K562 (cell line): ENCODE measurements around the gene C1QTNF2. TPM values are rescaled to one million over a fixed set of nuclear protein-coding genes. Genes with fewer than 3 reads are reported as not detected.

ENCODE experiments used
- ATAC-seq: fragments of 200-7000 bp; cut with Tn5 transposase; 3 replicates; pipeline ENCODE4 v1.9.1; 2020; ENCODE audit warnings: moderate library complexity
- BruUV-seq: library from RNA; stranded (reverse); fragments of 400-500 nt; replicated peaks from 2 replicates; lab custom pipeline; 2021; lab: Mats Ljungman, UMichigan
- CTCF ChIA-PET: fragments of 300-600 bp; formaldehyde crosslinking; extraction: SDS; loops from one replicate; lab custom pipeline; 2021; ENCODE audit warnings: low intra/inter-chr PET ratio; lab: Yijun Ruan, JAX
- POLR2A ChIA-PET: fragments of 300-600, 350-650 bp; sonication (Branson Sonifier 250); formaldehyde crosslinking; extraction: SDS; loops from one replicate; lab custom pipeline; 2021; ENCODE audit warnings: antibody characterized with exemption, inconsistent platforms; lab: Yijun Ruan, JAX
- DNase-seq, 4 experiments: peaks; one replicate each; pipeline versions ENCODE4 v3.0.0 to v3.0.0-alpha.2; 2011 to 2018; ENCODE audit warnings: low spot score in 3 of 4, mixed read lengths in 3 of 4; ENCODE audit errors: extremely low read depth in 1 of 4
- FAIRE-seq: peaks from 2 replicates; lab custom pipeline; 2011; peaks lifted over from hg19 to GRCh38; lab: Jason Lieb, UNC
- H2AFZ ChIP-seq: 2 replicates; pipeline ENCODE4 v1.6.0; 2011; ENCODE audit warnings: low read depth, low read length, control low read depth, inconsistent platforms
- H3K27ac ChIP-seq: fragments of 200-600 bp; 3 replicates; pipeline ENCODE4 v1.8.0; 2011; ENCODE audit warnings: low read depth, mild to moderate bottlenecking, control low read depth, inconsistent platforms, low read length, moderate library complexity, mixed read lengths; ENCODE audit errors: extremely low read depth
- H3K27me3 ChIP-seq, 2 experiments: fragments of 300-600 bp in 1 of 2; 2 replicates in 1 of 2; 3 replicates in 1 of 2; pipeline versions ENCODE4 v1.6.0 to v1.8.0; 2011; ENCODE audit warnings: inconsistent platforms in 2 of 2, low read length in 2 of 2, mild to moderate bottlenecking in 1 of 2, mixed read lengths in 1 of 2, moderate library complexity in 1 of 2; ENCODE audit not compliant: control insufficient read depth in 2 of 2, insufficient read depth in 2 of 2
- H3K36me3 ChIP-seq: fragments of 300-600 bp; 3 replicates; pipeline ENCODE4 v1.8.0; 2011; ENCODE audit warnings: mild to moderate bottlenecking, low read length, inconsistent platforms; ENCODE audit not compliant: control insufficient read depth, insufficient read depth
- H3K4me1 ChIP-seq, 2 experiments: fragments of 200-600 bp in 1 of 2; replicated peaks in 1 of 2; 2 replicates in 1 of 2; 3 replicates in 1 of 2; pipeline versions ENCODE4 v1.5.1 to v1.8.0; 2011; ENCODE audit warnings: inconsistent platforms in 2 of 2, low read length in 2 of 2, mild to moderate bottlenecking in 1 of 2, mixed read lengths in 1 of 2, moderate library complexity in 1 of 2; ENCODE audit not compliant: control insufficient read depth in 2 of 2, insufficient read depth in 2 of 2
- H3K4me2 ChIP-seq: 2 replicates; pipeline ENCODE4 v1.6.1; 2011; ENCODE audit warnings: low read length, control low read depth, inconsistent platforms, mixed read lengths; ENCODE audit not compliant: insufficient read depth
- H3K4me3 ChIP-seq: fragments of 200-600 bp; sonication (generic), shearing (Covaris generic); 2 replicates; pipeline ENCODE4 v1.5.1; 2016; ENCODE audit warnings: control low read depth, inconsistent platforms
- H3K79me2 ChIP-seq: fragments of 200-600 bp; 3 replicates; pipeline ENCODE4 v1.8.0; 2011; ENCODE audit warnings: low read length, inconsistent platforms; ENCODE audit not compliant: control insufficient read depth, insufficient read depth
- H3K9ac ChIP-seq, 2 experiments: 2 replicates each; pipeline versions ENCODE4 v1.6.0 to v1.6.1; 2011; ENCODE audit warnings: low read depth in 2 of 2, low read length in 2 of 2, control low read depth in 1 of 2, inconsistent platforms in 1 of 2, mild to moderate bottlenecking in 1 of 2, mixed read lengths in 1 of 2; ENCODE audit not compliant: insufficient read depth in 1 of 2
- H3K9me1 ChIP-seq: one replicate; pipeline ENCODE4 v1.6.0; 2011; ENCODE audit warnings: inconsistent platforms, mild to moderate bottlenecking, low read length, moderate library complexity; ENCODE audit not compliant: control insufficient read depth, insufficient read depth
- H3K9me3 ChIP-seq: replicated peaks from 2 replicates; pipeline ENCODE4 v1.5.1; 2011; ENCODE audit warnings: low read depth, low read length, inconsistent platforms; ENCODE audit not compliant: control insufficient read depth, insufficient read depth
- H4K20me1 ChIP-seq: replicated peaks from 2 replicates; pipeline ENCODE4 v1.6.1; 2011; ENCODE audit warnings: low read length, inconsistent platforms, mixed read lengths; ENCODE audit not compliant: control insufficient read depth, insufficient read depth
- ATF2 ChIP-seq: sonication (generic); formaldehyde crosslinking; IDR thresholded peaks from 2 replicates; pipeline ENCODE4 v1.8.1; 2022; ENCODE audit warnings: missing genetic modification reagents
- BACH1 ChIP-seq: fragments of 200-800 bp; sonication (Bioruptor generic); IDR thresholded peaks from 2 replicates; pipeline ENCODE4 v1.6.1; 2016; ENCODE audit warnings: missing genetic modification characterization, missing compliant biosample characterization
- BHLHE40 ChIP-seq: IDR thresholded peaks from 2 replicates; pipeline ENCODE4 v1.6.1; 2011; ENCODE audit warnings: low read length, improper control_type of control experiment
- CREB1 ChIP-seq, 2 experiments: sonication (generic) in 1 of 2; formaldehyde crosslinking in 1 of 2; IDR thresholded peaks; 2 replicates each; pipeline versions ENCODE4 v1.6.1 to v1.8.0; 2012 to 2022; ENCODE audit warnings: inconsistent platforms in 1 of 2, mild to moderate bottlenecking in 1 of 2, missing genetic modification reagents in 1 of 2, moderate library complexity in 1 of 2
- CSDE1 ChIP-seq, 2 experiments: fragments of 450-650 bp; IDR thresholded peaks; 2 replicates each; pipeline ENCODE4 v1.6.1; 2016; ENCODE audit warnings: mild to moderate bottlenecking in 1 of 2
- DACH1 ChIP-seq: fragments of 450-650 bp; IDR thresholded peaks from 2 replicates; pipeline ENCODE4 v1.6.1; 2018; ENCODE audit not compliant: partially characterized antibody
- EWSR1 ChIP-seq: fragments of 450-650 bp; IDR thresholded peaks from 2 replicates; pipeline ENCODE4 v1.6.1; 2018; ENCODE audit warnings: borderline replicate concordance, mild to moderate bottlenecking, low read depth, moderate library complexity; ENCODE audit not compliant: partially characterized antibody
- FOXA3 ChIP-seq, 2 experiments: fragments of 450-650 bp in 1 of 2; sonication (generic) in 1 of 2; formaldehyde crosslinking; IDR thresholded peaks in 1 of 2; conservative IDR thresholded peaks in 1 of 2; 2 replicates each; pipeline versions ENCODE4 v1.4.0 to v1.8.0; 2020 to 2022; ENCODE audit warnings: mild to moderate bottlenecking in 2 of 2, missing genetic modification reagents in 1 of 2
- GABPB1 ChIP-seq: sonication (generic); formaldehyde crosslinking; IDR thresholded peaks from 2 replicates; pipeline ENCODE4 v1.8.0; 2022; ENCODE audit warnings: mild to moderate bottlenecking, missing genetic modification reagents
- MEF2A ChIP-seq: IDR thresholded peaks from 2 replicates; pipeline ENCODE4 v1.6.1; 2011; ENCODE audit warnings: low read depth, mild to moderate bottlenecking, low read length, moderate library complexity; ENCODE audit not compliant: control insufficient read depth
- NR1H2 ChIP-seq: sonication (generic); formaldehyde crosslinking; IDR thresholded peaks from 2 replicates; pipeline ENCODE4 v1.4.0; 2020; ENCODE audit warnings: mild to moderate bottlenecking, missing genetic modification reagents
- NRF1 ChIP-seq, 2 experiments: fragments of 450-650 bp; IDR thresholded peaks in 1 of 2; conservative IDR thresholded peaks in 1 of 2; 2 replicates each; pipeline ENCODE4 v1.6.1; 2014; ENCODE audit warnings: mild to moderate bottlenecking in 2 of 2
- POLR3G ChIP-seq: IDR thresholded peaks from 2 replicates; pipeline ENCODE4 v1.6.1; 2011; ENCODE audit not compliant: insufficient read length, insufficient replicate concordance; ENCODE audit errors: extremely low read depth
- SMAD4 ChIP-seq: fragments of 250-450 bp; sonication (Bioruptor Pico); conservative IDR thresholded peaks from 2 replicates; pipeline ENCODE4 v1.8.0; 2021; ENCODE audit warnings: inconsistent platforms, mild to moderate bottlenecking, moderate library complexity
- SMARCE1 ChIP-seq: fragments of 450-650 bp; IDR thresholded peaks from 2 replicates; pipeline ENCODE4 v1.7.1; 2016; ENCODE audit warnings: mild to moderate bottlenecking
- TOE1 ChIP-seq, 2 experiments: fragments of 450-650 bp in 1 of 2; sonication (generic) in 1 of 2; formaldehyde crosslinking in 1 of 2; IDR thresholded peaks; 2 replicates each; pipeline versions ENCODE4 v1.7.1 to v1.8.0; 2016 to 2022; ENCODE audit warnings: borderline replicate concordance in 2 of 2, mild to moderate bottlenecking in 2 of 2, antibody characterized with exemption in 1 of 2, inconsistent platforms in 1 of 2, low read depth in 1 of 2, missing genetic modification reagents in 1 of 2, moderate library complexity in 1 of 2
- ZBTB33 ChIP-seq: sonication (generic); formaldehyde crosslinking; IDR thresholded peaks from 2 replicates; pipeline ENCODE4 v1.8.1; 2023; ENCODE audit warnings: mild to moderate bottlenecking, missing genetic modification reagents
- ZFP1 ChIP-seq: fragments of 450-650 bp; formaldehyde crosslinking; IDR thresholded peaks from 2 replicates; pipeline ENCODE4 v1.4.0; 2020; ENCODE audit warnings: mild to moderate bottlenecking, mixed read lengths
- ZNF23 ChIP-seq: fragments of 250-450 bp; sonication (Bioruptor Pico); IDR thresholded peaks from 2 replicates; pipeline ENCODE4 v1.4.0; 2020; ENCODE audit warnings: mild to moderate bottlenecking
- WGBS: fragments of 100-300 bp; shearing (Covaris generic); methylation state at CpG from one replicate; pipeline ENCODE4 v1.1.6; 2016; ENCODE audit warnings: low coverage, mixed read lengths; ENCODE audit not compliant: insufficient coverage; ENCODE audit errors: missing lambda C conversion rate; 5-methylcytosine and 5-hydroxymethylcytosine counted together
- in situ Hi-C: fragments of 300-500 bp; cut with MboI; formaldehyde crosslinking; loops from 4 replicates; pipeline ENCODE4 v1.15.0; 2018; ENCODE audit warnings: inconsistent platforms, mixed read lengths
- intact Hi-C: fragments of 100-400 bp; cut with micrococcal nuclease; formaldehyde crosslinking; loops from 2 replicates; pipeline ENCODE4 v1.14.2; 2022
- polyA plus RNA-seq, 8 experiments: library from polyadenylated mRNA; depleted of rRNA in 4 of 8; stranded (reverse) in 5 of 8; unstranded in 3 of 8; fragments of >200 nt; fragmentation: Nextera tagmentation in 2 of 8; fragmentation: Illumina TruSeq in 1 of 8; extraction: Ambion mirVana in 2 of 8; extraction: Trizol in 1 of 8; gene quantifications; 2 replicates each; pipeline versions ENCODE4 v1.2.1 to v1.2.3, GENCODE V29; 2011 to 2014; ENCODE audit warnings: inconsistent platforms in 1 of 8, missing spikeins in 1 of 8
- total RNA-seq, 7 experiments: library from RNA; depleted of rRNA in 6 of 7; stranded (reverse); fragments of >200 nt in 6 of 7; fragmentation: Illumina TruSeq in 2 of 7; extraction: Trizol in 2 of 7; gene quantifications; 2 replicates each; pipeline versions ENCODE4 v1.2.1 to v1.2.3, GENCODE V29; 2011 to 2021; ENCODE audit warnings: low replicate concordance in 1 of 7

Gene C1QTNF2
- total and polyA plus RNA-seq, 9 of the 15 experiments (the other 6 are each of a cell fraction or from before 2014, with no cell fraction given): not detected

GRCh38 chr5:160357861-160358411 is 12.5 kb downstream of the C1QTNF2 start (continued):
- TF ChIP-seq ZBTB33 (CRISPR knock-in tag) (no peak), EWSR1 (no peak), SMAD4 (CRISPR knock-in tag) (no peak), CSDE1 (IDR thresholded peaks at IDR 0.05) (no peak), DACH1 (no peak), FOXA3 (CRISPR knock-in tag; conservative IDR thresholded peaks at IDR 0.05 in 1 of 2, IDR thresholded peaks at IDR 0.05 in 1 of 2) (no peak), MEF2A (no peak)

GRCh38 chr5:160357394-160357793 is 13.0 kb downstream of the C1QTNF2 start:
- no peaks in the 10 kb centered on the region for H3K36me3 ChIP-seq
- CTCF ChIA-PET: no interaction called here
- H3K9me3 ChIP-seq: no peaks in the 10 kb centered on the region
- WGBS: 7% methylated on average over 6 of the region's 7 CpGs
- BruUV-seq: no TSS peak
- intact Hi-C loops (no loop called here), in situ Hi-C loops (no loop called here)
- FAIRE-seq (no peak), ATAC-seq (no peak), DNase-seq (no peak)
- H2AFZ ChIP-seq: no peak overlapping the region
- H3K9ac ChIP-seq: no peak overlapping the region
- peaks cover 0 to 49% of the 10 kb centered on the region in 2 experiments; a peak in 4 of 5 replicates for H3K27me3 ChIP-seq
- H3K79me2 ChIP-seq: no peaks in the 10 kb centered on the region
- POLR2A ChIA-PET: interaction anchor here (0.6 kb wide), 1 partner anchor 46 kb away, joined by 4 read pairs; no protein-coding TSS in a partner anchor
- no peak overlapping the region for H3K4me2 ChIP-seq
- H3K9me1 ChIP-seq: no peaks in the 10 kb centered on the region
- H3K4me3 ChIP-seq: no peak overlapping the region
- H3K27ac ChIP-seq: no peak overlapping the region
- H4K20me1 ChIP-seq: no peaks in the 10 kb centered on the region; the same call in 1 of the 2 replicates
- H3K4me1 ChIP-seq: peaks cover 0 to under 1% of the 10 kb centered on the region in 2 experiments; a peak in 2 of 5 replicates
- TF ChIP-seq TOE1 (IDR thresholded peaks at IDR 0.05; ENCODE audit: borderline replicate concordance) (no peak), TOE1 (CRISPR knock-in tag; IDR thresholded peaks at IDR 0.05; ENCODE audit: borderline replicate concordance, low read depth) (no peak), ATF2 (CRISPR knock-in tag) (no peak), GABPB1 (CRISPR knock-in tag) (no peak), NR1H2 (no peak), BACH1 (no peak), NRF1 (conservative IDR thresholded peaks at IDR 0.05 in 1 of 2, IDR thresholded peaks at IDR 0.05 in 1 of 2) (no peak), BHLHE40 (no peak), POLR3G (no peak), SMARCE1 (no peak), CREB1 (IDR thresholded peaks at IDR 0.05) (no peak), CREB1 (CRISPR knock-in tag; IDR thresholded peaks at IDR 0.05) (no peak), ZFP1 (CRISPR knock-in tag) (no peak), ZNF23 (CRISPR knock-in tag) (no peak)
